CD4-positive, alpha-beta memory T cell (primary cell): Measurements from ENCODE around the gene RPIA. TPM values are rescaled to one million over a fixed set of nuclear protein-coding genes. Genes with fewer than 3 reads are reported as not detected.

ENCODE experiments used
- CTCF ChIA-PET: fragments of 350-600 bp; sonication (Branson Sonifier 250); formaldehyde crosslinking; loops from one replicate; lab custom pipeline; 2021; ENCODE audit warnings: inconsistent platforms; ENCODE audit not compliant: partially characterized antibody; lab: Charles Lee
- POLR2A ChIA-PET: fragments of 350-600 bp; sonication (Branson Sonifier 250); formaldehyde crosslinking; loops from one replicate; lab custom pipeline; 2021; ENCODE audit not compliant: partially characterized antibody; lab: Charles Lee
- DNase-seq, 5 donors: peaks; one replicate each; pipeline versions ENCODE4 v3.0.0 to v3.0.0-alpha.2; 2020 to 2022; ENCODE audit warnings: mixed read lengths in 1 of 5
- H3K27ac ChIP-seq: one replicate; pipeline ENCODE4 v1.7.0; 2013; ENCODE audit warnings: low read depth, low read length
- H3K27me3 ChIP-seq: 2 replicates; pipeline ENCODE4 v1.7.0; 2013; ENCODE audit warnings: mild to moderate bottlenecking, low read length, moderate library complexity; ENCODE audit not compliant: insufficient read depth
- H3K36me3 ChIP-seq: 2 replicates; pipeline ENCODE4 v1.7.0; 2013; ENCODE audit warnings: mild to moderate bottlenecking, low read length, moderate library complexity; ENCODE audit not compliant: insufficient read depth
- H3K4me1 ChIP-seq: 2 replicates; pipeline ENCODE4 v1.7.0; 2013; ENCODE audit warnings: mild to moderate bottlenecking, low read length, moderate library complexity; ENCODE audit not compliant: insufficient read depth
- H3K4me3 ChIP-seq, 2 donors: one replicate each; pipeline ENCODE4 v1.7.0; 2013; ENCODE audit warnings: low read length in 2 of 2, mild to moderate bottlenecking in 1 of 2
- H3K9me3 ChIP-seq, 2 donors: one replicate each; pipeline ENCODE4 v1.7.0; 2013; ENCODE audit warnings: low read length in 2 of 2, control low read depth in 1 of 2; ENCODE audit not compliant: control insufficient read depth in 1 of 2
- H3K27ac Mint-ChIP-seq, 7 donors: one replicate each; pipeline ENCODE4 v1.8.0; 2020 to 2021; ENCODE audit warnings: mixed read lengths in 7 of 7, mild to moderate bottlenecking in 6 of 7, inconsistent platforms in 3 of 7, moderate library complexity in 3 of 7
- H3K27me3 Mint-ChIP-seq, 2 donors: one replicate each; pipeline ENCODE4 v1.8.0; 2020 to 2021; ENCODE audit warnings: mixed read lengths in 2 of 2
- H3K36me3 Mint-ChIP-seq, 2 donors: one replicate each; pipeline ENCODE4 v1.8.0; 2020 to 2021; ENCODE audit warnings: mixed read lengths in 2 of 2, inconsistent platforms in 1 of 2, mild to moderate bottlenecking in 1 of 2
- H3K4me1 Mint-ChIP-seq, 4 donors: one replicate each; pipeline ENCODE4 v1.8.0; 2020 to 2021; ENCODE audit warnings: mixed read lengths in 4 of 4, mild to moderate bottlenecking in 1 of 4
- H3K4me3 Mint-ChIP-seq, 8 donors: one replicate each; pipeline ENCODE4 v1.8.0; 2020 to 2021; ENCODE audit warnings: mixed read lengths in 8 of 8, mild to moderate bottlenecking in 7 of 8, moderate library complexity in 6 of 8, inconsistent platforms in 3 of 8
- H3K9me3 Mint-ChIP-seq, 8 donors: one replicate each; pipeline ENCODE4 v1.8.0; 2020 to 2021; ENCODE audit warnings: mixed read lengths in 8 of 8, mild to moderate bottlenecking in 5 of 8, inconsistent platforms in 3 of 8, moderate library complexity in 1 of 8
- intact Hi-C: fragments of 100-400 bp; cut with micrococcal nuclease; formaldehyde crosslinking; loops from one replicate; pipeline ENCODE4 v1.15.1; 2023
- polyA plus RNA-seq, 2 donors: library from polyadenylated mRNA; unstranded; fragments of 300-500 nt; fragmentation: Illumina TruSeq; gene quantifications; one replicate each; pipeline ENCODE4 v1.2.3, GENCODE V29; 2021
- total RNA-seq, 2 experiments: library from RNA; stranded (reverse); gene quantifications; one replicate each; pipeline ENCODE4 v1.2.3, GENCODE V29; 2021

RPIA gene
- total and polyA plus RNA-seq, 4 experiments from 2014 or later = 20.9 to 44.5 (median 33.7) TPM

- Histone ChIP-seq H3K9me3 (peaks cover 0 to 3% of the 10 kb centered on the region in 2 donors), H3K4me1 (no peaks in the 10 kb centered on the region), H3K27ac (no peak overlapping the region), H3K36me3 (no peaks in the 10 kb centered on the region), H3K27me3 (no peaks in the 10 kb centered on the region), H3K4me3 (no peak overlapping the region)
- Mint-ChIP-seq H3K27me3 (no peaks in the 10 kb centered on the region), H3K36me3 (peaks cover 4 to 22% of the 10 kb centered on the region in 2 donors), H3K4me1 (peaks cover under 1 to 4% (median 1%) of the 10 kb centered on the region in 4 donors), H3K9me3 (peaks cover 0 to 20% (median 12%) of the 10 kb centered on the region in 8 donors), H3K27ac (no peak overlapping the region), H3K4me3 (no peak overlapping the region)
- CTCF ChIA-PET = no interaction called here
- POLR2A ChIA-PET = no interaction called here
- no peak for DNase-seq
- intact Hi-C loops = no loop called here
Observed at GRCh38 chr2:88684519-88684918, 7.0 kb upstream of the RPIA start.

GRCh38 chr2:88686320-88686719, 5.2 kb upstream of the RPIA start:
- H3K4me1 Mint-ChIP-seq = peaks cover 14 to 22% (median 16%) of the 10 kb centered on the region in 4 donors
- ChIA-PET POLR2A (no interaction called here), CTCF (no interaction called here)
- H3K9me3 ChIP-seq = peaks cover 0 to 3% of the 10 kb centered on the region in 2 donors
- intact Hi-C loops = no loop called here
- peaks cover 11% of the 10 kb centered on the region for H3K4me1 ChIP-seq
- DNase-seq = no peak
- no peak overlapping the region for H3K4me3 ChIP-seq
- no peak overlapping the region for H3K27ac Mint-ChIP-seq
- H3K27ac ChIP-seq = no peak overlapping the region
- H3K36me3 Mint-ChIP-seq = peaks cover 8 to 22% of the 10 kb centered on the region in 2 donors
- H3K36me3 ChIP-seq = no peaks in the 10 kb centered on the region
- peaks cover 0 to 20% (median 12%) of the 10 kb centered on the region in 8 donors for H3K9me3 Mint-ChIP-seq
- no peak overlapping the region for H3K4me3 Mint-ChIP-seq
- H3K27me3 ChIP-seq = no peaks in the 10 kb centered on the region
- H3K27me3 Mint-ChIP-seq = no peaks in the 10 kb centered on the region

DNA sequence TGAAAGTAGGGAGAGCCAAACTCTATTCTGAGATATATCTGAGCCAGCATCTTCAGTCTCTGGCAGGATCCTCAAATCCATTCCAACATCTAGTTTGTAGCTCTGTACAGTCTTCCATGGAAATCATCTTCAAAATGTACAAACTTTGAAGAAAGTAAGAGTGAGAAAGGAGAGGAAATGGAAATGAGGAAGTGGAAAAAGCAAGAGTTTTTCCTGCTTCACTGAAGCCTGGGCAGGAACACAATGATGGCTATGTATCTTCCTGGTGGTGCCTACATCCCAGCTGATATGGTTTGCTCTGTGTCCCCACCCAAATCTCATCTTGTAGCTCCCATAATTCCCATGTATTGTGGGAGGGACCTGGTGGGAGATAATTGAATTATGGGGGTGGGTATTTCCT, 4.1 kb upstream of the RPIA start:
- H3K36me3 ChIP-seq = no peaks in the 10 kb centered on the region
- Mint-ChIP-seq H3K4me3 (no peak overlapping the region), H3K36me3 (peaks cover 13 to 22% of the 10 kb centered on the region in 2 donors), H3K27ac (no peak overlapping the region), H3K4me1 (peaks cover 17 to 31% (median 21%) of the 10 kb centered on the region in 4 donors), H3K27me3 (no peaks in the 10 kb centered on the region), H3K9me3 (peaks cover 0 to 20% (median 12%) of the 10 kb centered on the region in 8 donors)
- intact Hi-C loops = no loop called here
- no peaks in the 10 kb centered on the region for H3K27me3 ChIP-seq
- H3K9me3 ChIP-seq = peaks cover 0 to 3% of the 10 kb centered on the region in 2 donors
- no peak for DNase-seq
- H3K27ac ChIP-seq = no peak overlapping the region
- no peak overlapping the region for H3K4me3 ChIP-seq
- POLR2A ChIA-PET = no interaction called here
- CTCF ChIA-PET = no interaction called here
- peaks cover 14% of the 10 kb centered on the region for H3K4me1 ChIP-seq

- ChIA-PET CTCF (interaction anchor here (2.0 to 2.2 kb wide), 4 partner anchors 10 to 20 kb away, joined by 8 to 9 read pairs (median 8); no protein-coding TSS in a partner anchor), POLR2A (interaction anchor here (0.9 to 4.2 kb wide), 4 partner anchors 10 to 64 kb away, joined by 3 to 49 read pairs (median 4); partner anchors contain the start of gene EIF2AK3)
- intact Hi-C loops = loop anchor here (1.0 to 5.0 kb wide), 3 partner anchors 63 to 635 kb away; partner anchors contain the start of genes EIF2AK3 and KRCC1
- Histone ChIP-seq H3K4me3 (peak overlapping the region; percentile 77 to 95), H3K36me3 (no peaks in the 10 kb centered on the region), H3K9me3 (no peaks in the 10 kb centered on the region), H3K27me3 (no peaks in the 10 kb centered on the region), H3K4me1 (peaks cover 28% of the 10 kb centered on the region), H3K27ac (peak overlapping the region; percentile 78)
- H3K9me3 Mint-ChIP-seq = peaks cover 0 to 4% (median 0%) of the 10 kb centered on the region in 8 donors
- peak overlapping the region; percentile 91 to 98 (median 96) for H3K27ac Mint-ChIP-seq
- DNase-seq = peak in 1 of 5 donors; percentile 64
- H3K36me3 Mint-ChIP-seq = peaks cover 9 to 19% of the 10 kb centered on the region in 2 donors
- H3K4me3 Mint-ChIP-seq = peak overlapping the region; percentile 93 to 98 (median 96)
- H3K27me3 Mint-ChIP-seq = no peaks in the 10 kb centered on the region
- H3K4me1 Mint-ChIP-seq = peaks cover 34 to 64% (median 45%) of the 10 kb centered on the region in 4 donors
Observed at GRCh38 chr2:88690591-88691338, 708 bp upstream of the RPIA start.

GRCh38 chr2:88692187-88692586, 714 bp downstream of the RPIA start:
- H3K36me3 ChIP-seq = no peaks in the 10 kb centered on the region
- H3K9me3 ChIP-seq = no peaks in the 10 kb centered on the region
- CTCF ChIA-PET = interaction anchor here (0.6 to 2.2 kb wide), 11 partner anchors 9 to 97 kb away, joined by 3 to 9 read pairs (median 5); partner anchors contain the start of gene EIF2AK3
- H3K27me3 ChIP-seq = no peaks in the 10 kb centered on the region
- Mint-ChIP-seq H3K4me1 (peaks cover 41 to 74% (median 53%) of the 10 kb centered on the region in 4 donors), H3K27me3 (no peaks in the 10 kb centered on the region), H3K9me3 (peaks cover 0 to 4% (median 0%) of the 10 kb centered on the region in 8 donors), H3K27ac (peak overlapping the region; percentile 85 to 95 (median 92)), H3K36me3 (peaks cover 6 to 19% of the 10 kb centered on the region in 2 donors), H3K4me3 (peak overlapping the region; percentile 93 to 98 (median 96))
- POLR2A ChIA-PET = interaction anchor here (1.2 to 4.2 kb wide), 4 partner anchors 9 to 92 kb away, joined by 3 to 49 read pairs (median 6); partner anchors contain the start of gene EIF2AK3
- peak; percentile 31 to 53 (median 33) for DNase-seq
- peak overlapping the region; percentile 78 for H3K27ac ChIP-seq
- intact Hi-C loops = loop anchor here (5.0 kb wide), 1 partner anchor 95 kb away; no protein-coding TSS in a partner anchor
- H3K4me3 ChIP-seq = peak overlapping the region; percentile 54 to 95
- peaks cover 35% of the 10 kb centered on the region for H3K4me1 ChIP-seq

DNA sequence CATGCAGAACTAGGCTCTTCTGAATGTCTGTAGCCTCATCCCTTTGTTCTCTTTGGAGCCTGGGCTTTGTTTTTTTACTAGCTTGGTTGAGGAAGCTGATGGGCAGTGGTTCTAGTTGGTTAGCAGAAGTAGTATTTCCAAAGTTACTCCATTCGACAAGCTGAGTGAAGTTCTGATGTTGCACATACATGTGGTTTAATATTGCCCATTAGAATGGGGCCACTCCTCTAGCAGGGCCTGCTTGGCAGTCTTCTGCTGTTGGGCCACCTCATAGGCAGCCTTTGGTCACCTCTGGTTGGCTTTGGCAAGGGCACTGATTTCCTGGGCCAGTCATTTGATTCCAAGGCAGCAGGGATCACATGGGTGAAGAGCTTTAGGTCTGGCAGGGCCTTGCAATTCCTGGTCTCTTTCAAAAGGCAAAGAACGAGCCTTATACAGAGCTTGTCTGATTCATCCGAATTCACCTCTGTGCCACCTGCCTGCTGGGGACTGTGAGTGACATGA, 2.5 kb downstream of the RPIA start:
- H3K4me3 ChIP-seq = no peak overlapping the region
- CTCF ChIA-PET = interaction anchor here (1.2 to 1.4 kb wide), 3 partner anchors 25 to 103 kb away, joined by 3 read pairs; no protein-coding TSS in a partner anchor
- intact Hi-C loops = loop anchor here (5.0 kb wide), 1 partner anchor 97 kb away; no protein-coding TSS in a partner anchor

More for the DNA sequence above, 2.5 kb downstream of the RPIA start:
- POLR2A ChIA-PET = interaction anchor here (0.9 to 4.2 kb wide), 3 partner anchors 17 to 67 kb away, joined by 3 to 49 read pairs (median 3); partner anchors contain the start of gene EIF2AK3
- H3K9me3 ChIP-seq = no peaks in the 10 kb centered on the region
- Mint-ChIP-seq H3K27me3 (no peaks in the 10 kb centered on the region), H3K27ac (peak overlapping the region in 5 of 7 donors; percentile 21 to 75 (median 47)), H3K36me3 (peaks cover 8 to 22% of the 10 kb centered on the region in 2 donors), H3K9me3 (no peaks in the 10 kb centered on the region), H3K4me3 (peak overlapping the region in 5 of 8 donors; percentile 9 to 97 (median 94)), H3K4me1 (peaks cover 47 to 80% (median 61%) of the 10 kb centered on the region in 4 donors)
- peaks cover 44% of the 10 kb centered on the region for H3K4me1 ChIP-seq
- H3K27me3 ChIP-seq = no peaks in the 10 kb centered on the region
- H3K27ac ChIP-seq = no peak overlapping the region
- DNase-seq = no peak
- no peaks in the 10 kb centered on the region for H3K36me3 ChIP-seq
